ENCODE results near the gene NAP1L4.

- TF ChIP-seq REST (IDR thresholded peaks at IDR 0.05; ENCODE audit: low read depth) (no peak), YY1 (IDR thresholded peaks at IDR 0.05; ENCODE audit: low read depth) (no peak), ZBTB7A (IDR thresholded peaks at IDR 0.05; ENCODE audit: low read depth) (no peak), CEBPB (IDR thresholded peaks at IDR 0.05) (no peak), EGR1 (IDR thresholded peaks at IDR 0.05) (no peak), CREB1 (IDR thresholded peaks at IDR 0.05; ENCODE audit: low read depth) (no peak), RAD21 (IDR thresholded peaks at IDR 0.05; ENCODE audit: low read depth) (no peak)
Measured at GRCh38 chr11:3016861-3017260, 24.7 kb upstream of the NAP1L4 start.

Data from Ishikawa (cell line).